Osteocyte (in vitro differentiated cells): ENCODE results near the gene BCKDHA. TPM values are rescaled to one million over a fixed set of nuclear protein-coding genes. Genes with fewer than 3 reads are reported as not detected.

Experiments used
- DNase-seq: peaks from one replicate; pipeline ENCODE4 v3.0.0; 2021; ENCODE audit warnings: mixed read lengths; ENCODE audit not compliant: unreplicated experiment; ENCODE audit errors: extremely low spot score
- H3K27ac Mint-ChIP-seq: one replicate; pipeline ENCODE4 v1.8.0; 2021; ENCODE audit warnings: mild to moderate bottlenecking, mixed read lengths; ENCODE audit not compliant: unreplicated experiment
- H3K27me3 Mint-ChIP-seq: one replicate; pipeline ENCODE4 v1.8.0; 2021; ENCODE audit warnings: mixed read lengths; ENCODE audit not compliant: unreplicated experiment
- H3K36me3 Mint-ChIP-seq: one replicate; pipeline ENCODE4 v1.8.0; 2021; ENCODE audit warnings: mixed read lengths; ENCODE audit not compliant: unreplicated experiment
- H3K4me1 Mint-ChIP-seq: one replicate; pipeline ENCODE4 v1.8.0; 2021; ENCODE audit warnings: mixed read lengths; ENCODE audit not compliant: unreplicated experiment
- H3K4me3 Mint-ChIP-seq: one replicate; pipeline ENCODE4 v1.8.0; 2021; ENCODE audit warnings: mild to moderate bottlenecking, moderate library complexity, mixed read lengths; ENCODE audit not compliant: unreplicated experiment
- H3K9me3 Mint-ChIP-seq: one replicate; pipeline ENCODE4 v1.8.0; 2021; ENCODE audit warnings: mixed read lengths; ENCODE audit not compliant: unreplicated experiment
- CTCF ChIP-seq: fragments of 200-600 bp; sonication (generic); IDR thresholded peaks from 2 replicates; pipeline ENCODE4 v1.5.0; 2021; ENCODE audit warnings: antibody characterized with exemption, mild to moderate bottlenecking, moderate library complexity
- total RNA-seq: library from RNA; stranded (reverse); gene quantifications from 2 replicates; pipeline ENCODE4 v1.2.1, GENCODE V29; 2021

Gene BCKDHA
- total RNA-seq, 1 donor from 2014 or later = 19.8 TPM

DNA sequence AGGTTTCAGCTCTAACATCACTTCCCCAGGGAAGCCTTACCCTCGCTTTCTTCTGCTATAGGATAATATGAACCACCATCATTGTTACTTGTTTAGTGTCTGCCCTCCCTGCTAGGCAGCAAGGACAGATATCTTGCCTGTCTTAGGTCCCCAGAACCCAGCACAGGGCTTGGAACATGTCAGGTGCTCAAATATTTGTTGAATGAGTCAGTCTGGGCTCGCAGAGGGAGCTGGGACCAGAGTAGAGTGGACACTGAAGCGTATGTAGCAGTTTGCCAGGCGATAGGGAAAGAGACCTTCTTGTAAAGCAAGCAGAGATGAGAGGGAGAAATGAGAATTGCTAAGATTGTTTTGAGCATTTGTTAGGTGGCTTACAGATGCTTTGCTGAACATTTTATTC, 11.7 kb downstream of the BCKDHA start:
- Mint-ChIP-seq H3K27me3 (no peaks in the 10 kb centered on the region), H3K4me1 (peaks cover 5% of the 10 kb centered on the region), H3K9me3 (no peaks in the 10 kb centered on the region), H3K36me3 (peaks cover 5% of the 10 kb centered on the region), H3K4me3 (no peak overlapping the region), H3K27ac (no peak overlapping the region)
- DNase-seq = no peak
- no peak for TF ChIP-seq CTCF

GRCh38 chr19:41410336-41411054, 12.9 kb downstream of the BCKDHA start:
- TF ChIP-seq CTCF = no peak
- Mint-ChIP-seq H3K36me3 (peaks cover 7% of the 10 kb centered on the region), H3K27me3 (no peaks in the 10 kb centered on the region), H3K4me3 (no peak overlapping the region), H3K4me1 (peaks cover 5% of the 10 kb centered on the region), H3K9me3 (no peaks in the 10 kb centered on the region), H3K27ac (no peak overlapping the region)
- no peak for DNase-seq

- Mint-ChIP-seq H3K36me3 (peaks cover 7% of the 10 kb centered on the region), H3K4me3 (no peak overlapping the region), H3K4me1 (peaks cover 5% of the 10 kb centered on the region), H3K27me3 (no peaks in the 10 kb centered on the region), H3K9me3 (no peaks in the 10 kb centered on the region), H3K27ac (no peak overlapping the region)
- no peak for TF ChIP-seq CTCF
- no peak for DNase-seq
Observed at GRCh38 chr19:41411100-41411967, 13.7 kb downstream of the BCKDHA start.

- no peak overlapping the region for H3K27ac Mint-ChIP-seq
Observed at GRCh38 chr19:41411968-41412265, 14.3 kb downstream of the BCKDHA start.

More at GRCh38 chr19:41411968-41412265, 14.3 kb downstream of the BCKDHA start:
- TF ChIP-seq CTCF = no peak
- Mint-ChIP-seq H3K27me3 (no peaks in the 10 kb centered on the region), H3K9me3 (no peaks in the 10 kb centered on the region), H3K36me3 (peaks cover 7% of the 10 kb centered on the region), H3K4me1 (peaks cover 5% of the 10 kb centered on the region), H3K4me3 (no peak overlapping the region)
- DNase-seq = no peak
